NCI-H146 treated with DMSO at 0.1 percent for 48 hours (cell line): ENCODE results near the gene TSPEAR.
A peak's percentile ranks its signal among the peaks of the same experiment; 100 is the strongest.

Experiments
- DNase-seq: peaks from one replicate; lab custom pipeline; 2025; ENCODE audit not compliant: unreplicated experiment; lab: John Stamatoyannopoulos, UW

The TSPEAR gene

GRCh38 chr21:44458971-44459711 is 252.2 kb downstream of the TSPEAR start:
- DNase-seq: no peak

DNA sequence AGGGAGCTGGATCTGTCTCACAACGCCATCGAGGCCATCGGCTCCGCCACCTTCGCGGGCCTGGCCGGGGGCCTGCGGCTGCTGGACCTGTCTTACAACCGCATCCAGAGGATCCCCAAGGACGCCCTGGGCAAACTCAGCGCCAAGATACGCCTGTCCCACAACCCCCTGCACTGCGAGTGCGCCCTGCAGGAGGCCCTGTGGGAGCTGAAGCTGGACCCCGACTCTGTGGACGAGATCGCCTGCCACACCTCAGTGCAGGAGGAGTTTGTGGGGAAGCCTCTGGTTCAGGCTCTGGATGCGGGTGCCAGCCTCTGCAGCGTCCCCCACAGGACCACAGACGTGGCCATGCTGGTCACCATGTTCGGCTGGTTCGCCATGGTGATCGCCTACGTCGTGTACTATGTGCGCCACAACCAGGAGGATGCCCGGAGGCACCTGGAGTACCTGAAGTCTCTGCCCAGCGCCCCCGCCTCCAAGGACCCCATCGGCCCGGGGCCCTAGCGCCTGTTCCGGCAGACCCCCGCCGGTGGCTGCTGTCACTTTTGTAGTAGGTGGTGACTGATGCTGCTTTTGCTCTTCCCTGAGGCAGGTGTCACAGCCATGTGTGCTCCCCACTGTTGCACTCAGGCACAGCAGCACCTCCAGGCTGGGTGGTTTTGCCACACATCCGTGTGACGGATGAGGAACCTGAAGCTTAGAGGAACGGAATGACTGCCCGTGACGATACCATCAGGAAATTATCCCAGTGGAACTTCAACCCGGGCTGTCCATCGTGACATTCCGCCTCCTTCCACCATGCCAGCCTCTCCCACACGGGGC is 254.2 kb downstream of the TSPEAR start:
- no peak for DNase-seq

DNA sequence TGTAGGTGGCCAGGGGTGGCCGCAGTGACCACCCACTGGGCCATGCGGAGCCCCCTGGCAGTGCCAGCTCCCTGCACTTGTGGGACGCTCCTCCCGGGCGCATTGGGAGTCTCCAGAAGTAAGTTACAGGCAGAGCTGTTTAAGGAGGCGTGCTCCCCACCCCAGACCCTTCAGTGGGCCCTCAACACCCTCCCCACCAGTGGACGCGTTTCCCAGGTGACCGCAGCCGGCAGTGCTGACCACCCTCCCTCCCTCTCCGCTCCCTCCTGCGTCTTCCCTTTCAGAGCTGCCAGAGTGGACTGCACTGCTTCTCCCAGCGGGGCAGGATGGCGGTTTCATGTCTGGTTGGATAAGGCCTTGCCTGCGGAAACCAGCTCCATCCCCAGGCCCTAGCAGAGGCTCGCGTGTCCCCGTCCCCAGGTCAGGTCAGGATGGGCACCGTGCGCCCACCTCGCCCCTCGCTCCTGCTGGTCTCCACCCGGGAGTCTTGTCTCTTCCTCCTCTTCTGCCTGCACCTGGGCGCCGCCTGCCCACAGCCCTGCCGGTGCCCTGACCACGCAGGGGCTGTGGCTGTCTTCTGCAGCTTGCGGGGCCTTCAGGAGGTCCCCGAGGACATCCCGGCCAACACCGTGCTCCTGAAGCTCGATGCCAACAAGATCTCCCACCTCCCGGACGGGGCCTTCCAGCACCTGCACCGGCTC is 255.0 kb downstream of the TSPEAR start:
- no peak for DNase-seq

- no peak for DNase-seq
These were observed 255.7 kb downstream of the TSPEAR start for GRCh38 chr21:44455524-44456213.

GRCh38 chr21:44454747-44455523 is 256.4 kb downstream of the TSPEAR start, which contains the start of gene LRRC3:
LRRC3 (plus strand) TSS chr21:44455510; CDS start chr21:44456645, 1,135 bp downstream.
- DNase-seq: peak; percentile 65

DNA sequence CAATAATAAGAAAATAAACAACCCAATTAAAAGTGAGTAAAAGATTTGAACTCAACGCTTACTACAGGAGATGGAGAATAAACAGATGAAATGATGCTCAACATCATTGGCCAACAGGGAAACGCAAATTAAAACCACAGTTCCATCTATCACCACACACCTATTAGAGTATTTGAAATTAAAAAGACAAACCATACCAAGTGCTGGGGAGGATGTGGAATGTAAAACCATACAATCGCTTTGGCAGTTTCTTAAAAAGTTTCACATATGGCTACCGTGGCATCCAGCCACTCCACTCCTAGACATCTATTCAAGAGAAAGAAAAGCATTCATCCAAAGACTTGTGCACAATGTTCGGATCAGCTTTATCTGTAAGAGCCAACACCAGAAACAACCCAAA is 257.3 kb downstream of the TSPEAR start:
- no peak for DNase-seq

GRCh38 chr21:44453120-44453519 is 258.3 kb downstream of the TSPEAR start:
- DNase-seq: no peak

DNA sequence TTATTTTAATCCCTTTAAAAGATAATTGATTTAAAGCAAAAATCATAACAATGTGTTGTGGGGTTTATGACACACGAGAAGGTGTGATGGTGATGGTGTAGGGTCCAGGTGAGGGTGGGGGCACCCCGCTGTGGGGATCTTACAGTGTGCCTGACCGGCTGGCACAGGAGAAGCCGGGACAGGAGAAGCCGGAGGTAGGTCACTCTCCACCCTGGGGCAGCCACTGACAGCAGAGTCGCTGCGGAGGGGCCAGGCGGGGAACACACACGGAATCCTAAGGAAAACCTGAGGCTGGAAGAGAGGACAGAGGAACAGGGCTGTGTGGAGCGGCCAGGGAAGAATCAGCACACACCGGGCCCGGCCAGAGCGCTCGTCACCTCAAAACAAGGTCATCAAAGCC is 260.4 kb downstream of the TSPEAR start:
- DNase-seq: no peak

- DNase-seq: no peak
These were observed 261.0 kb downstream of the TSPEAR start for GRCh38 chr21:44450402-44450801.

DNA sequence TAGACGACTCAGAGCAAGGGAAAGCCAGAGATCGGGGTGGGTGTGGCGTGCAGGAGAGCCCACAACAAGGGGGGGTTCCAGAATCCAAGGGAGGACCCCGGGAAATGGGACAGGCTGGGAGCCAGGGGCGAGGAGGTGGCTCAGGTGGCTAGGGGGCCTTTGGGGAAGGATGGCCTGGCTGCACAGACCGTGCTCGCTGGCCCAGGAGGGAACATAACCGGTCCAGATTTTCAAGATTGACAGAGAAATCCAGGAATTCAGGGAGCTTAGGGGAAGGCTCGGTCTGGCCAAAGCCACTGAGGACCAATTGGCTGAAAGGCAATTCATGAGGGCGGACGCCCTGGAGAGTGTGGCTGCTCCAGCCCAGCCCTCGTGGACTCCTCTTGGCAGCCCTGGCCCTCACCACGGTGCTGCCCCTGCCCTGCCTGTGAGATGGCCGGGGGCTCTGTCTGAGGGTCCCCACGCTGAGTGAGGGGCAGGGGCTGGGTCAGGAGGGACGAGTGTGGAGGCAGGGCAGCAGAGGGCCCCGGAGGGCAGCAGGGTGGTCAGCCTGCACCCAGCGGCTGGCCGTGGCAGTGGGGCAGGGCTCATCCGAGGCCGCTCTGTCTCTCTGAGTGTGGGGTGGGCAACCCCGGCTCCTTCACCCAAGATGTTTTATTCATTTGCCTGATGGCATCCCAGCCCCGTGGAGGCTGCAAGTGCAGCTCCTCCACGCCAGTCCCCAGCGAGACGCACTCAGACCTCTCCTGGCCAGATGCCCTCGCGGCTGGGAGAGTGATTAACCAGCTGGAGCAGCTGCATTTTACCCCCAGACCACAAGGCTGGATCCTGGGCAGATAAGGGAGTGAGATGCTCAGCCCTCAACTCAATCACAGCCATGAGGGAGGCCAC is 261.7 kb downstream of the TSPEAR start:
- DNase-seq: no peak

DNA sequence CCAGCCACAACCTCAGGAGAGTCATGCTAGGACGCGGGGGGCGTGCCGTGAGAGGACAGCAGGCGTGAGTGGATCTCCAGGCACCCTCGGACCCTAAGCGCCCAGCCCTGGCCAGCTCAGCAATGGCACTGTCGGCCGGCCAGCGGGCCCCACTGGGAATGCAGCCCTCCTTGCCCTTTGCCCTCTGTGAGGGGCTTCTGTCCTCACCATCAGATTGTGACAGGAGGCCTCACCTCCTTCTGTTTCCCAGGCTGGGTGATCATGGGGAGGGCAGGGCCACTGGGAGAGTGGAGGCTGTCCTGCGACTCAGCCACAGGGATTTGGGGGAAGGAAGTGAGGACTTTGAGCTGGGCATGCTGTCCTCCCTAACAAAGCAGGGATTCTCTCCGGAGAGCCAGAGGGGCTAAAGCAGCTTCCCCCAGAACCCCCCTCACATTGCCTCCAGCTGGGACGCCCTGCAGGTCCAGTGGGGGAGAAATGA is 262.7 kb downstream of the TSPEAR start:
- no peak for DNase-seq
